HG03457 (cell line): ENCODE data around the gene HGD.

Experiments
- ATAC-seq: cut with Tn5 transposase; IDR thresholded peaks from one replicate; pipeline ENCODE4 v1.9.1; 2021; ENCODE audit warnings: moderate number of reproducible peaks; ENCODE audit not compliant: unreplicated experiment

HGD gene

DNA sequence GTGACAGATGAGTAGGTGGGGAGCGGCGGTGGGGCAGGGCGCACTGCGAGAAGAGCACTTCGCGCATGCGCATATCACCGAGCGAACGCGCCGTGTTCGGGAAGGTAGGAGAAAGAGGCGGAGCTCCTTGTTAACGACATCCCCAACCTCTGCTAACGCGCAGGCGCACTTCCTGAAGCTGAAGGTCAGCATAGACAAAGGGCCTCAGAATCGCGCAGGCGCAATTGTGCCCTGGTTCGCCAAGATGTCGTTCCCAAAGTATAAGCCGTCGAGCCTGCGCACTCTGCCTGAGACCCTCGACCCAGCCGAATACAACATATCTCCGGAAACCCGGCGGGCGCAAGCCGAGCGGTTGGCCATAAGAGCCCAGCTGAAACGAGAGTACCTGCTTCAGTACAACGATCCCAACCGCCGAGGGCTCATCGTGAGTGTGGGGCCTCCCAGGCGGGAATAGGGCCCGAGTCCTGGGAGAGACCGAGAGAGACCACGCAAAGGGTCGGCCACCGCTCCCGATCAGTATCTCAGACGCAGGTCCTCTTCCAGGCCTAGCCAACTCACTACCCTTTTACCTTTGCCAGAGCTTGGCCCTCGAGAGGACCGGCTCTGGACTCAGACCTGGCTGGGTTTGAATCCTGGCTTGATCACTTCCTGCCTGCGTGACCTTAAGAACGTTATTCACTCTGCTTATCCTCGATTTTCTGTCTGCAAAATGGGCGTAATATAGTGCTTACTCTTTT lies 85.8 kb downstream of the HGD start, which contains the start of gene NDUFB4:
NDUFB4 (plus strand) TSS at position 221 of the 737 bp plus-strand sequence; CDS start at position 245, 24 bp downstream.
- peak; percentile 96 for ATAC-seq

DNA sequence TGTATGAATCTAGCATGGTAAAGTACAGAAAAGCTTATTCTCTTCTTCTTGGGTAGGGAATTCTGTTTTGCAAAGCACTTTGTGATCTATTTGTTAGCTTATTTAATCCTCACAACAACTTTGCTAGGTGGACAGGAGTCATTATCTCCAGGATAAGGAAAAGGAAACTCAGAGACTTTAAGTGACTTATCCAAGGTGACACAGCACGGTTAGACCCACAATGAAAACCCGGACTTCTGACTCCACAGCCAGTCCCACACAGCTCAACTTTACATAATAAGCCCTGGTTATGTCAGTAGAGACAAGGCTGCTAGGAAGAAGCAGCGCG lies 86.3 kb downstream of the HGD start:
- no peak for ATAC-seq

DNA sequence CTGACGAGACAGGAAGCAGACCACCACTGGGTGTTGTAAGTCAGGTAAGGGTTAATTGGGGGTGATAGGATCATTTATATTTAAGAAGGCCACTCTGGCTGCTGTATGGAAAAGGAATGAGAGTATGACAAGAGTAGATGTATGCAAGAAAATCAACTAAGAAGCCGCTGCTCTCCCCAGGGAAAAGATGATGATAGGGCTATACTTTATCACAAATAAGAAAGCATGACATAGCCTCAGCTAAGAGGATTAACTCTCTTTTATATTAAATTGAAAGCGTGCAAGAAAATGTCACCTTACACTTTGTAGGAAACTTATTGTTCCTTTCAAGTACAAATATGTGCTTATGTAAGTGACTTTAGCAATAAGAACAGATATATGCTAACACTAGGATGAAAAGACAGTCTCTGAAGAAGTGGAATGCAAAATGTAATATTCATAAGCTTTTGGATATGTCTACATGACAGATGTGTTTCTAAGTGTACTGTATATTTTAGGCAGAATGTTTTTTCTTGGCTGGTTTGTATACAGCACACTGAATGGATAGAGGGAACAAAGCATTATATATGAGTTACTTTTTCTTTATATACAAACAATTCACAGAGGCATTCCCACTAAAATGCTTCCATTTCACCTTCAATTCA lies 94.6 kb downstream of the HGD start:
- ATAC-seq = no peak
